HepG2 (cell line): Measurements from ENCODE around the gene ZFAND4. TPM values are rescaled to one million over a fixed set of nuclear protein-coding genes. Genes with fewer than 3 reads are reported as not detected.

Experiments
- BCL6 ChIP-seq: IDR thresholded peaks from 2 replicates; pipeline ENCODE4 v1.6.1; 2016; ENCODE audit warnings: missing genetic modification reagents, missing compliant biosample characterization
- CEBPB ChIP-seq: IDR thresholded peaks from 2 replicates; pipeline ENCODE4 v1.6.1; 2011; ENCODE audit warnings: low read depth, low read length, improper control_type of control experiment, borderline replicate concordance
- EP300 ChIP-seq, 3 experiments: sonication (generic) in 1 of 3; formaldehyde crosslinking in 1 of 3; IDR thresholded peaks; 2 replicates each; pipeline versions ENCODE4 v1.5.1 to v1.6.1; 2011 to 2020; ENCODE audit warnings: low read depth in 2 of 3, low read length in 2 of 3, borderline replicate concordance in 1 of 3, improper control_type of control experiment in 1 of 3, mild to moderate bottlenecking in 1 of 3, missing genetic modification reagents in 1 of 3, moderate library complexity in 1 of 3
- NCOR1 ChIP-seq: fragments of 200-600 bp; sonication (generic); IDR thresholded peaks from 2 replicates; pipeline ENCODE4 v1.7.0; 2017; ENCODE audit warnings: antibody characterized with exemption, low read length, borderline replicate concordance
- NFE2 ChIP-seq: sonication (generic); formaldehyde crosslinking; IDR thresholded peaks from 2 replicates; pipeline ENCODE4 v1.4.0; 2020; ENCODE audit warnings: missing genetic modification reagents
- PITX1 ChIP-seq: sonication (generic); formaldehyde crosslinking; IDR thresholded peaks from 2 replicates; pipeline ENCODE4 v1.5.1; 2020; ENCODE audit warnings: mild to moderate bottlenecking, missing genetic modification reagents
- RARA ChIP-seq: IDR thresholded peaks from 2 replicates; pipeline ENCODE4 v1.6.1; 2016; ENCODE audit warnings: missing genetic modification reagents, missing compliant biosample characterization
- TBX2 ChIP-seq: sonication (generic); formaldehyde crosslinking; IDR thresholded peaks from 2 replicates; pipeline ENCODE4 v1.5.0; 2020; ENCODE audit warnings: missing genetic modification reagents, mild to moderate bottlenecking, borderline replicate concordance
- TBX3 ChIP-seq: fragments of 450-650 bp; IDR thresholded peaks from 2 replicates; pipeline ENCODE4 v1.6.1; 2017; ENCODE audit warnings: antibody characterized with exemption, mild to moderate bottlenecking, inconsistent platforms, borderline replicate concordance
- ZBTB37 ChIP-seq: sonication (generic); formaldehyde crosslinking; IDR thresholded peaks from 2 replicates; pipeline ENCODE4 v1.4.0; 2020; ENCODE audit warnings: mild to moderate bottlenecking, missing genetic modification reagents
- ZNF761 ChIP-seq: sonication (generic); formaldehyde crosslinking; conservative IDR thresholded peaks from 2 replicates; pipeline ENCODE4 v1.4.0; 2020; ENCODE audit warnings: mild to moderate bottlenecking, missing genetic modification reagents
- polyA plus RNA-seq, 8 experiments: library from polyadenylated mRNA; depleted of rRNA in 3 of 8; stranded (reverse) in 7 of 8; unstranded in 1 of 8; fragments of >200 nt; fragmentation: Illumina TruSeq in 4 of 8; extraction: Trizol in 4 of 8; gene quantifications; 2 replicates each; pipeline versions ENCODE4 v1.2.1 to v1.2.3, GENCODE V29; 2011 to 2016; ENCODE audit warnings: low read depth in 4 of 8, missing spikeins in 1 of 8, mixed read lengths in 1 of 8; ENCODE audit not compliant: insufficient read depth in 1 of 8
- total RNA-seq, 5 experiments: library from RNA; depleted of rRNA; stranded (reverse); fragments of >200 nt; fragmentation: Illumina TruSeq; extraction: Trizol; gene quantifications; 2 replicates each; pipeline ENCODE4 v1.2.3, GENCODE V29; 2016; ENCODE audit warnings: low read depth in 1 of 5
- TF ChIP-seq, protein P1 (sequence below): sonication (generic); formaldehyde crosslinking; IDR thresholded peaks from 2 replicates; pipeline ENCODE4 v1.4.0; 2020; ENCODE audit warnings: missing genetic modification reagents
- TF ChIP-seq, protein P2 (sequence below): IDR thresholded peaks from 2 replicates; pipeline ENCODE4 v1.4.0; 2020; ENCODE audit warnings: mild to moderate bottlenecking, missing genetic modification reagents

ZFAND4 gene
- total and polyA plus RNA-seq, 2 of the 13 experiments (the other 11 are each of a cell fraction or from before 2014, with no cell fraction given): 2.9 to 9.2 TPM

GRCh38 chr10:45599021-45599603 lies 73.5 kb downstream of the ZFAND4 start (continued):
- TF ChIP-seq, protein P1, sequence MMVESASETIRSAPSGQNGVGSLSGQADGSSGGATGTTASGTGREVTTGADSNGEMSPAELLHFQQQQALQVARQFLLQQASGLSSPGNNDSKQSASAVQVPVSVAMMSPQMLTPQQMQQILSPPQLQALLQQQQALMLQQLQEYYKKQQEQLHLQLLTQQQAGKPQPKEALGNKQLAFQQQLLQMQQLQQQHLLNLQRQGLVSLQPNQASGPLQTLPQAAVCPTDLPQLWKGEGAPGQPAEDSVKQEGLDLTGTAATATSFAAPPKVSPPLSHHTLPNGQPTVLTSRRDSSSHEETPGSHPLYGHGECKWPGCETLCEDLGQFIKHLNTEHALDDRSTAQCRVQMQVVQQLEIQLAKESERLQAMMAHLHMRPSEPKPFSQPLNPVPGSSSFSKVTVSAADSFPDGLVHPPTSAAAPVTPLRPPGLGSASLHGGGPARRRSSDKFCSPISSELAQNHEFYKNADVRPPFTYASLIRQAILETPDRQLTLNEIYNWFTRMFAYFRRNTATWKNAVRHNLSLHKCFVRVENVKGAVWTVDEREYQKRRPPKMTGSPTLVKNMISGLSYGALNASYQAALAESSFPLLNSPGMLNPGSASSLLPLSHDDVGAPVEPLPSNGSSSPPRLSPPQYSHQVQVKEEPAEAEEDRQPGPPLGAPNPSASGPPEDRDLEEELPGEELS (CRISPR knock-in tag): peak; percentile 19; the same call in 1 of the 2 replicates
- peak; percentile 77; the same call in 1 of the 2 replicates for TF ChIP-seq NCOR1
- TF ChIP-seq, protein P2, sequence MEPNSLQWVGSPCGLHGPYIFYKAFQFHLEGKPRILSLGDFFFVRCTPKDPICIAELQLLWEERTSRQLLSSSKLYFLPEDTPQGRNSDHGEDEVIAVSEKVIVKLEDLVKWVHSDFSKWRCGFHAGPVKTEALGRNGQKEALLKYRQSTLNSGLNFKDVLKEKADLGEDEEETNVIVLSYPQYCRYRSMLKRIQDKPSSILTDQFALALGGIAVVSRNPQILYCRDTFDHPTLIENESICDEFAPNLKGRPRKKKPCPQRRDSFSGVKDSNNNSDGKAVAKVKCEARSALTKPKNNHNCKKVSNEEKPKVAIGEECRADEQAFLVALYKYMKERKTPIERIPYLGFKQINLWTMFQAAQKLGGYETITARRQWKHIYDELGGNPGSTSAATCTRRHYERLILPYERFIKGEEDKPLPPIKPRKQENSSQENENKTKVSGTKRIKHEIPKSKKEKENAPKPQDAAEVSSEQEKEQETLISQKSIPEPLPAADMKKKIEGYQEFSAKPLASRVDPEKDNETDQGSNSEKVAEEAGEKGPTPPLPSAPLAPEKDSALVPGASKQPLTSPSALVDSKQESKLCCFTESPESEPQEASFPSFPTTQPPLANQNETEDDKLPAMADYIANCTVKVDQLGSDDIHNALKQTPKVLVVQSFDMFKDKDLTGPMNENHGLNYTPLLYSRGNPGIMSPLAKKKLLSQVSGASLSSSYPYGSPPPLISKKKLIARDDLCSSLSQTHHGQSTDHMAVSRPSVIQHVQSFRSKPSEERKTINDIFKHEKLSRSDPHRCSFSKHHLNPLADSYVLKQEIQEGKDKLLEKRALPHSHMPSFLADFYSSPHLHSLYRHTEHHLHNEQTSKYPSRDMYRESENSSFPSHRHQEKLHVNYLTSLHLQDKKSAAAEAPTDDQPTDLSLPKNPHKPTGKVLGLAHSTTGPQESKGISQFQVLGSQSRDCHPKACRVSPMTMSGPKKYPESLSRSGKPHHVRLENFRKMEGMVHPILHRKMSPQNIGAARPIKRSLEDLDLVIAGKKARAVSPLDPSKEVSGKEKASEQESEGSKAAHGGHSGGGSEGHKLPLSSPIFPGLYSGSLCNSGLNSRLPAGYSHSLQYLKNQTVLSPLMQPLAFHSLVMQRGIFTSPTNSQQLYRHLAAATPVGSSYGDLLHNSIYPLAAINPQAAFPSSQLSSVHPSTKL (CRISPR knock-in tag): peak; percentile 43; the same call in 1 of the 2 replicates
- no peak for TF ChIP-seq ZBTB37 (CRISPR knock-in tag)
- TF ChIP-seq BCL6 (CRISPR knock-in tag): peak; percentile 29; the same call in 1 of the 2 replicates
- TF ChIP-seq NFE2 (CRISPR knock-in tag): no peak
- TF ChIP-seq RARA: 0 out of 2 replicates have a peak, but pooled peaks have one; percentile 10
- peak; percentile 31; the same call in 1 of the 2 replicates for TF ChIP-seq CEBPB
- TF ChIP-seq PITX1 (CRISPR knock-in tag): peak; percentile 79
- peak in 1 of 2 experiments; percentile 19; a peak in 1 of 4 replicates for TF ChIP-seq EP300 (IDR thresholded peaks at IDR 0.05; ENCODE audit: low read depth in 2 of 2, low read length in 2 of 2)
- TF ChIP-seq EP300 (CRISPR knock-in tag; IDR thresholded peaks at IDR 0.05; ENCODE audit: borderline replicate concordance): no peak
- TF ChIP-seq TBX3: peak; percentile 42; the same call in 1 of the 2 replicates
- TF ChIP-seq ZNF761 (CRISPR knock-in tag): no peak
- TF ChIP-seq TBX2 (CRISPR knock-in tag): peak; percentile 51; the same call in 1 of the 2 replicates
